GM12878 (cell line): ENCODE data around the gene SLC38A7.

Source experiments
- BCL11A ChIP-seq: IDR thresholded peaks from 2 replicates; pipeline ENCODE4 v1.6.1; 2011; ENCODE audit warnings: low read depth, low read length
- RFX5 ChIP-seq: IDR thresholded peaks from 2 replicates; pipeline ENCODE4 v1.6.1; 2011; ENCODE audit warnings: low read depth, low read length, improper control_type of control experiment
- TBL1XR1 ChIP-seq: IDR thresholded peaks from 2 replicates; pipeline ENCODE4 v1.6.1; 2012; ENCODE audit warnings: low read depth, low read length, improper control_type of control experiment
- YY1 ChIP-seq: IDR thresholded peaks from 2 replicates; pipeline ENCODE4 v1.6.1; 2011; ENCODE audit warnings: low read depth, mild to moderate bottlenecking, low read length
- TF ChIP-seq, protein P1 (sequence below), 3 experiments: IDR thresholded peaks in 2 of 3; conservative IDR thresholded peaks in 1 of 3; 2 replicates each; pipeline ENCODE4 v1.5.1; 2011; ENCODE audit warnings: low read depth in 3 of 3, low read length in 3 of 3, mild to moderate bottlenecking in 3 of 3, control low read depth in 2 of 3, moderate library complexity in 2 of 3, inconsistent platforms in 1 of 3, mixed read lengths in 1 of 3; ENCODE audit not compliant: control insufficient read depth in 2 of 3, insufficient read depth in 1 of 3; ENCODE audit errors: extremely low read depth in 1 of 3

- no peak for TF ChIP-seq YY1
- no peak for TF ChIP-seq TBL1XR1
- TF ChIP-seq, protein P1, sequence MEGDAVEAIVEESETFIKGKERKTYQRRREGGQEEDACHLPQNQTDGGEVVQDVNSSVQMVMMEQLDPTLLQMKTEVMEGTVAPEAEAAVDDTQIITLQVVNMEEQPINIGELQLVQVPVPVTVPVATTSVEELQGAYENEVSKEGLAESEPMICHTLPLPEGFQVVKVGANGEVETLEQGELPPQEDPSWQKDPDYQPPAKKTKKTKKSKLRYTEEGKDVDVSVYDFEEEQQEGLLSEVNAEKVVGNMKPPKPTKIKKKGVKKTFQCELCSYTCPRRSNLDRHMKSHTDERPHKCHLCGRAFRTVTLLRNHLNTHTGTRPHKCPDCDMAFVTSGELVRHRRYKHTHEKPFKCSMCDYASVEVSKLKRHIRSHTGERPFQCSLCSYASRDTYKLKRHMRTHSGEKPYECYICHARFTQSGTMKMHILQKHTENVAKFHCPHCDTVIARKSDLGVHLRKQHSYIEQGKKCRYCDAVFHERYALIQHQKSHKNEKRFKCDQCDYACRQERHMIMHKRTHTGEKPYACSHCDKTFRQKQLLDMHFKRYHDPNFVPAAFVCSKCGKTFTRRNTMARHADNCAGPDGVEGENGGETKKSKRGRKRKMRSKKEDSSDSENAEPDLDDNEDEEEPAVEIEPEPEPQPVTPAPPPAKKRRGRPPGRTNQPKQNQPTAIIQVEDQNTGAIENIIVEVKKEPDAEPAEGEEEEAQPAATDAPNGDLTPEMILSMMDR (IDR thresholded peaks at IDR 0.05 in 2 of 3, conservative IDR thresholded peaks at IDR 0.05 in 1 of 3; ENCODE audit: control insufficient read depth in 2 of 3, extremely low read depth in 1 of 3, insufficient read depth in 1 of 3, low read depth in 3 of 3, low read length in 3 of 3) = no peak
- no peak for TF ChIP-seq BCL11A
- no peak for TF ChIP-seq RFX5
These were observed 50.2 kb downstream of the SLC38A7 start for GRCh38 chr16:58634265-58634802.
